ENCODE data around the gene LRRC4C. TPM values are rescaled to one million over a fixed set of nuclear protein-coding genes. Genes with fewer than 3 reads are reported as not detected.
A peak's percentile ranks its signal among the peaks of the same experiment; 100 is the strongest.

LRRC4C gene
- total RNA-seq, 2 donors from 2014 or later, result 2.7 to 2.8 TPM

DNA sequence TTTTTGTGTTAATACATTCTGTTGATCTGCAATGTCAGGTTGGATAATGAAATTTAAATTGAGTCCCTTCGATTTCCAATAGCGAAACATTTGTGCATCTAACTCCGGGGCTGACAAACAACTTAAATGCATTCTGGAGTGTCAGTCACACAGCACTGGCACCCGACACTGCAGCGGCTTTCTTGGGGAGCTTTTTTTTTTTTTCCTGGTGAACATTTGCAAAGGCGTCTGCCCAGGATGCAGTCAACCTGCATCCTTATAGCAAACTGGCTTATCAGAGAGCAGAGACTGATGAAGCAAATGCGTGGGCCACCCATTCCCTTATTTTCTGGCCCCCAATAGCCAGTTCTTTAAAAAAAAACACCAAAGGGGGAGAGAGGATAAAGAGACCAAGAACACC is 1167.7 kb downstream of the LRRC4C start:
- H3K27me3 ChIP-seq, result no peaks in the 10 kb centered on the region

DNA sequence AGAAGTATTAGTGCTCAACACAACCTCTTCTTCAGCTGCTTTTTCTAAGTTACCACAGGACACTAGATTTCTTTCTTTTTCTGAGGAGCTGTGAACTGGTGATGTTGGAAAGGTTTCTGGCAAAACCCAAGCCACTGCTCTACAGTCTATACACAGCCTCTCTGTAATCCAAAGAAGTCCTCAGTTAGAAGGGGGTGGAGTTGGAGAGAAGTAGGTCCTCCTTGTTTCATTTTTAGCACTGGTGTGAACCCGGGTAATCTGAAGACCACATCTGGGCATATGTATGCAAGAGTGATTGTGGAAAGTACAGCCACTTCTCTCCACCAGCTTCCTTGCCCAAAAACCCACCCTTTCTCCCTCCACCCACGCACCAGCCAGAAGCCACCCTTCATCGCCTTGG is 1168.1 kb downstream of the LRRC4C start:
- peak overlapping the region; percentile 35 to 56 for H3K4me3 ChIP-seq
- H3K27ac ChIP-seq, result peak overlapping the region; percentile 15 to 65
- no peaks in the 10 kb centered on the region for H3K9me3 ChIP-seq
- no peaks in the 10 kb centered on the region for H3K27me3 ChIP-seq
- H3K4me1 ChIP-seq, result peaks cover 0 to 6% of the 10 kb centered on the region in 2 donors
- TF ChIP-seq, protein P1, sequence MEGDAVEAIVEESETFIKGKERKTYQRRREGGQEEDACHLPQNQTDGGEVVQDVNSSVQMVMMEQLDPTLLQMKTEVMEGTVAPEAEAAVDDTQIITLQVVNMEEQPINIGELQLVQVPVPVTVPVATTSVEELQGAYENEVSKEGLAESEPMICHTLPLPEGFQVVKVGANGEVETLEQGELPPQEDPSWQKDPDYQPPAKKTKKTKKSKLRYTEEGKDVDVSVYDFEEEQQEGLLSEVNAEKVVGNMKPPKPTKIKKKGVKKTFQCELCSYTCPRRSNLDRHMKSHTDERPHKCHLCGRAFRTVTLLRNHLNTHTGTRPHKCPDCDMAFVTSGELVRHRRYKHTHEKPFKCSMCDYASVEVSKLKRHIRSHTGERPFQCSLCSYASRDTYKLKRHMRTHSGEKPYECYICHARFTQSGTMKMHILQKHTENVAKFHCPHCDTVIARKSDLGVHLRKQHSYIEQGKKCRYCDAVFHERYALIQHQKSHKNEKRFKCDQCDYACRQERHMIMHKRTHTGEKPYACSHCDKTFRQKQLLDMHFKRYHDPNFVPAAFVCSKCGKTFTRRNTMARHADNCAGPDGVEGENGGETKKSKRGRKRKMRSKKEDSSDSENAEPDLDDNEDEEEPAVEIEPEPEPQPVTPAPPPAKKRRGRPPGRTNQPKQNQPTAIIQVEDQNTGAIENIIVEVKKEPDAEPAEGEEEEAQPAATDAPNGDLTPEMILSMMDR (IDR thresholded peaks at IDR 0.05), result no peak
- DNase-seq (ENCODE audit: low spot score), result no peak
- no peaks in the 10 kb centered on the region for H3K36me3 ChIP-seq

More for the DNA sequence above, 1167.7 kb downstream of the LRRC4C start:
- Histone ChIP-seq H3K36me3 (no peaks in the 10 kb centered on the region), H3K27ac (peak overlapping the region; percentile 15 to 65), H3K4me1 (peaks cover 0 to 6% of the 10 kb centered on the region in 2 donors), H3K9me3 (no peaks in the 10 kb centered on the region), H3K4me3 (peak overlapping the region; percentile 35 to 56)
- DNase-seq (ENCODE audit: low spot score), result no peak
- TF ChIP-seq, protein P1 (IDR thresholded peaks at IDR 0.05), result no peak

DNA sequence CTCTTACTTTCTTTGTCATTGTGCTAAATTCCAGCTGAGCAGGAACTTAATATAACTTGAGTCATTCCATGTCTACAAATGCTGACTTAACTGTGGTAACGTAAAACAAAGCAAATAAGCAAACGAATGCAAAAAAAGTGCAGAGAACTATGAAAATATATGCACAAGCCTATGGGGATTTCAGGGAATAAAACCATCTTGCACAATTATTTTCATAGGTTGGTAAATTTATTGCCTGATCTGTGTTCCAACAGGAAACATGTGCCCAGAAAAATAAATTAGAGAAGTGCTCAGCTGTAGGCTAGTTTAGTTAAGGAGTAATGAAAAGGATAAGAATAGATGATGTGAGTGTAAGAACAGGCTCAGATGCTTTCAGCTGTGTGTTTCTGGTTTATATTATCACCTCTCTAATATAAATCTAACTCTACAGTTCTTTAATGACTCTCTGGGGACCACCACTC is 1169.3 kb downstream of the LRRC4C start:
- TF ChIP-seq, protein P1 (IDR thresholded peaks at IDR 0.05), result no peak
- DNase-seq (ENCODE audit: low spot score), result no peak
- Histone ChIP-seq H3K9me3 (no peaks in the 10 kb centered on the region), H3K4me1 (peaks cover 0 to 6% of the 10 kb centered on the region in 2 donors), H3K27me3 (no peaks in the 10 kb centered on the region), H3K27ac (peak overlapping the region in 1 of 2 donors; percentile 65), H3K4me3 (peak overlapping the region in 1 of 2 donors; percentile 6), H3K36me3 (no peaks in the 10 kb centered on the region)

DNA sequence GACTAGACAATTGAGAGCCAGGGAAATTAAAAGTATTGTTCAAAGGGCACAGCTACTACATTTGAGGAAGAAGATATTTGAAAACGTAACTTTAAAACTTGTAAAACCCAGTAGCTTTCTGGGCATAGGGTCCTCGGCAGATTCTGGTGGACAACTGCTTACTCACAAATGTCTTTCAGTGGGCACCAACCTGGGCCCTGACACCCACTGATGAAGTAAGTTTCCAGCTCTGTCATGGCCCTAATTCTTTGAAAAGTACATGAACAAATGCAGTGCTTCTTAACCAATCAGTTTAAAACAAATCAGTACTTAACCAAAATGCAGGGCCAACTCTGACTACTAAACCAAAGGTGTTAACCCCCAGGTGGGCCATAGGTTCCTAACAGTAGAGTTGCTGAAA is 1170.1 kb downstream of the LRRC4C start:
- no peaks in the 10 kb centered on the region for H3K27me3 ChIP-seq
- H3K4me1 ChIP-seq, result peaks cover 0 to 6% of the 10 kb centered on the region in 2 donors
- peak overlapping the region in 1 of 2 donors; percentile 6 for H3K4me3 ChIP-seq
- no peaks in the 10 kb centered on the region for H3K36me3 ChIP-seq
- H3K9me3 ChIP-seq, result no peaks in the 10 kb centered on the region
- TF ChIP-seq, protein P1 (IDR thresholded peaks at IDR 0.05), result no peak
- DNase-seq (ENCODE audit: low spot score), result no peak
- H3K27ac ChIP-seq, result peak overlapping the region in 1 of 2 donors; percentile 7

DNA sequence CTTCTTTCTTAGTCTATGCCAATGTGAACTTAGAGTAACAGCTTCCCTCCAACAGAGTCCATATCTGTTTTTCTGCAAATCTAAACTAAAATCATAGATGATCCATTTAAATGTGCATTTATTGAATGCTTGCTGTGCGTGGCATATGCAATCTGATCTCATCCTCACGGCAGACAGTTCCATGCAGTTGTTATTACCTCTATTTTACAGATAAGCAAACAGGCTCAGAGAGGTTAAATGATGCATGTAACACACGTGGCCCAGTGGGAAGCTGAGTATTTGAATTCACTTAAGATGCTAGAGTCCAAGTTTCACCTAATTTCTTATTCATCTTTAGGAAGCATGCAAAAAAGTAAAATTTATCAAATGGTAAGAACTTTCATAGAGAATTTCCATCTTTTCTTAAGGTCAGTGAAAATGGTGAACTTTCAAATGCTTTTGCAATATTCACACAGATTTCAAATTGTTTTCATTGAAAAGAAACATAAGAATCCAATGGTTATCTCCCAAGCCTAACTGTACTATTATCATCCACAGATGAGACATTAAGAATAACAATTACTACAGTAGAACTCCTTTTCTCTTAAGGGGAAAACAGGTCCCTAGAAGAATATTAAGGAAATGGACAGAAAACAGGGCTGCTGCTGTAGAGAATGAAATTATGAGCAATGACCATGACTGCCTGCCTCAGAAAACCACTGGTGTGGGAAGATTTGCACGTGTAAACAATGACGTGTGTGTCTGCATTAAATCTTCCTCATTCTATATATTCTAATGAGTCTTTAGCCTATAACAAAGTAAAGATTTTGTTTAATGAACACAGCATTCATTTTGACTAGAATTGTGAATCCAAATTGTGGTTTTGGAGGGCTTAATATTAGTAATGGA is 1171.3 kb downstream of the LRRC4C start:
- DNase-seq (ENCODE audit: low spot score), result no peak
- Histone ChIP-seq H3K4me3 (no peak overlapping the region), H3K27me3 (no peaks in the 10 kb centered on the region), H3K9me3 (no peaks in the 10 kb centered on the region), H3K27ac (no peak overlapping the region), H3K4me1 (peaks cover 0 to 3% of the 10 kb centered on the region in 2 donors), H3K36me3 (no peaks in the 10 kb centered on the region)
- TF ChIP-seq, protein P1 (IDR thresholded peaks at IDR 0.05), result no peak

Data from right atrium auricular region (tissue), 2 donors.